HEK293 (cell line): ENCODE data around the gene CALB2.

Source experiments
- CTCF ChIA-PET: fragments of 350-600 bp; formaldehyde crosslinking; extraction: SDS; loops from one replicate; lab custom pipeline; 2021; ENCODE audit warnings: antibody characterized with exemption; lab: Yijun Ruan, JAX
- POLR2A ChIA-PET: fragments of 300-600 bp; formaldehyde crosslinking; extraction: SDS; loops from one replicate; lab custom pipeline; 2020; ENCODE audit warnings: antibody characterized with exemption, inconsistent platforms; lab: Yijun Ruan, JAX
- H3K27ac ChIP-seq: fragments of 200-500 bp; sonication (Bioruptor generic); 2 replicates; pipeline ENCODE4 v1.5.1; 2014; ENCODE audit warnings: low read depth, low read length, control low read depth, inconsistent platforms; ENCODE audit errors: extremely low read depth
- H3K36me3 ChIP-seq, 2 experiments: fragments of 200-500 bp in 1 of 2; sonication (Bioruptor generic) in 1 of 2; 1 replicate in 1 of 2; 2 replicates in 1 of 2; pipeline ENCODE4 v1.5.1; 2014 to 2017; ENCODE audit warnings: inconsistent platforms in 2 of 2, low read length in 2 of 2; ENCODE audit not compliant: control insufficient read depth in 2 of 2, insufficient read depth in 1 of 2
- H3K4me1 ChIP-seq: fragments of 200-500 bp; sonication (Bioruptor generic); 2 replicates; pipeline ENCODE4 v1.5.1; 2014; ENCODE audit warnings: mild to moderate bottlenecking, low read length, inconsistent platforms; ENCODE audit not compliant: control insufficient read depth, insufficient read depth
- H3K4me3 ChIP-seq: 2 replicates; pipeline ENCODE4 v1.5.1; 2011; ENCODE audit warnings: low read depth, mild to moderate bottlenecking, control low read depth, low read length, moderate library complexity
- H3K9me3 ChIP-seq: fragments of 200-500 bp; sonication (Bioruptor generic); 2 replicates; pipeline ENCODE4 v1.5.1; 2014; ENCODE audit warnings: low read depth, low read length, inconsistent platforms; ENCODE audit not compliant: control insufficient read depth, insufficient read depth
- KLF8 ChIP-seq: fragments of 450-650 bp; formaldehyde crosslinking; IDR thresholded peaks from 2 replicates; pipeline ENCODE4 v1.5.1; 2016; ENCODE audit warnings: missing biosample characterization, missing genetic modification characterization
- PATZ1 ChIP-seq: fragments of 450-650 bp; formaldehyde crosslinking; IDR thresholded peaks from 2 replicates; pipeline ENCODE4 v1.5.1; 2016; ENCODE audit warnings: missing biosample characterization, missing genetic modification characterization
- PRDM1 ChIP-seq: fragments of 450-650 bp; formaldehyde crosslinking; IDR thresholded peaks from 2 replicates; pipeline ENCODE4; 2016; ENCODE audit warnings: missing biosample characterization, missing genetic modification characterization
- PRDM4 ChIP-seq: fragments of 450-650 bp; formaldehyde crosslinking; IDR thresholded peaks from 2 replicates; pipeline ENCODE4 v1.5.1; 2017; ENCODE audit warnings: missing biosample characterization, missing genetic modification characterization
- PRDM6 ChIP-seq: fragments of 450-650 bp; formaldehyde crosslinking; IDR thresholded peaks from 2 replicates; pipeline ENCODE4 v1.5.1; 2017; ENCODE audit warnings: missing biosample characterization, missing genetic modification characterization
- SP2 ChIP-seq: fragments of 450-650 bp; formaldehyde crosslinking; IDR thresholded peaks from 2 replicates; pipeline ENCODE4 v1.5.1; 2016; ENCODE audit warnings: missing biosample characterization, missing genetic modification characterization
- WT1 ChIP-seq: fragments of 450-650 bp; formaldehyde crosslinking; IDR thresholded peaks from 2 replicates; pipeline ENCODE4 v1.5.1; 2016; ENCODE audit warnings: missing biosample characterization, missing genetic modification characterization
- ZBTB17 ChIP-seq: fragments of 450-650 bp; formaldehyde crosslinking; IDR thresholded peaks from 2 replicates; pipeline ENCODE4 v1.5.1; 2016; ENCODE audit warnings: missing biosample characterization, missing genetic modification characterization
- ZBTB8A ChIP-seq: fragments of 450-650 bp; formaldehyde crosslinking; IDR thresholded peaks from 2 replicates; pipeline ENCODE4 v1.5.1; 2016; ENCODE audit warnings: missing biosample characterization, missing genetic modification characterization
- ZFP37 ChIP-seq: fragments of 450-650 bp; formaldehyde crosslinking; IDR thresholded peaks from 2 replicates; pipeline ENCODE4 v1.5.1; 2016; ENCODE audit warnings: missing biosample characterization, missing genetic modification characterization
- ZNF169 ChIP-seq: fragments of 450-650 bp; formaldehyde crosslinking; IDR thresholded peaks from 2 replicates; pipeline ENCODE4 v1.5.1; 2016; ENCODE audit warnings: missing biosample characterization, missing genetic modification characterization
- ZNF366 ChIP-seq: fragments of 450-650 bp; formaldehyde crosslinking; conservative IDR thresholded peaks from 2 replicates; pipeline ENCODE4 v1.5.1; 2016; ENCODE audit warnings: missing biosample characterization, missing genetic modification characterization
- ZNF391 ChIP-seq: fragments of 450-650 bp; formaldehyde crosslinking; IDR thresholded peaks from 2 replicates; pipeline ENCODE4 v1.5.1; 2016; ENCODE audit warnings: low read depth, missing biosample characterization, missing genetic modification characterization, borderline replicate concordance
- ZNF394 ChIP-seq: fragments of 450-650 bp; formaldehyde crosslinking; IDR thresholded peaks from 2 replicates; pipeline ENCODE4 v1.5.1; 2016; ENCODE audit warnings: missing biosample characterization, missing genetic modification characterization, mild to moderate bottlenecking, moderate library complexity, borderline replicate concordance
- ZNF398 ChIP-seq: fragments of 450-650 bp; formaldehyde crosslinking; IDR thresholded peaks from 2 replicates; pipeline ENCODE4 v1.5.1; 2017; ENCODE audit warnings: missing biosample characterization, missing genetic modification characterization
- ZNF548 ChIP-seq: fragments of 450-650 bp; formaldehyde crosslinking; IDR thresholded peaks from 2 replicates; pipeline ENCODE4 v1.5.1; 2016; ENCODE audit warnings: missing biosample characterization, missing genetic modification characterization
- ZNF571 ChIP-seq: fragments of 450-650 bp; formaldehyde crosslinking; IDR thresholded peaks from 2 replicates; pipeline ENCODE4 v1.5.0; 2017; ENCODE audit warnings: missing biosample characterization, missing genetic modification characterization
- ZNF629 ChIP-seq: fragments of 450-650 bp; formaldehyde crosslinking; IDR thresholded peaks from 2 replicates; pipeline ENCODE4 v1.5.1; 2017; ENCODE audit warnings: missing biosample characterization, missing genetic modification characterization
- ZNF76 ChIP-seq: fragments of 450-650 bp; formaldehyde crosslinking; IDR thresholded peaks from 2 replicates; pipeline ENCODE4; 2016; ENCODE audit warnings: low read depth, missing biosample characterization, missing genetic modification characterization, borderline replicate concordance
- TF ChIP-seq, protein P1 (sequence below): fragments of 450-650 bp; formaldehyde crosslinking; IDR thresholded peaks from 2 replicates; pipeline ENCODE4 v1.5.1; 2016; ENCODE audit warnings: missing biosample characterization, missing genetic modification characterization, borderline replicate concordance
- TF ChIP-seq, protein P2 (sequence below): fragments of 450-650 bp; formaldehyde crosslinking; IDR thresholded peaks from 2 replicates; pipeline ENCODE4 v1.5.1; 2017; ENCODE audit warnings: missing biosample characterization, mild to moderate bottlenecking, missing genetic modification characterization, moderate library complexity

CALB2 gene

DNA sequence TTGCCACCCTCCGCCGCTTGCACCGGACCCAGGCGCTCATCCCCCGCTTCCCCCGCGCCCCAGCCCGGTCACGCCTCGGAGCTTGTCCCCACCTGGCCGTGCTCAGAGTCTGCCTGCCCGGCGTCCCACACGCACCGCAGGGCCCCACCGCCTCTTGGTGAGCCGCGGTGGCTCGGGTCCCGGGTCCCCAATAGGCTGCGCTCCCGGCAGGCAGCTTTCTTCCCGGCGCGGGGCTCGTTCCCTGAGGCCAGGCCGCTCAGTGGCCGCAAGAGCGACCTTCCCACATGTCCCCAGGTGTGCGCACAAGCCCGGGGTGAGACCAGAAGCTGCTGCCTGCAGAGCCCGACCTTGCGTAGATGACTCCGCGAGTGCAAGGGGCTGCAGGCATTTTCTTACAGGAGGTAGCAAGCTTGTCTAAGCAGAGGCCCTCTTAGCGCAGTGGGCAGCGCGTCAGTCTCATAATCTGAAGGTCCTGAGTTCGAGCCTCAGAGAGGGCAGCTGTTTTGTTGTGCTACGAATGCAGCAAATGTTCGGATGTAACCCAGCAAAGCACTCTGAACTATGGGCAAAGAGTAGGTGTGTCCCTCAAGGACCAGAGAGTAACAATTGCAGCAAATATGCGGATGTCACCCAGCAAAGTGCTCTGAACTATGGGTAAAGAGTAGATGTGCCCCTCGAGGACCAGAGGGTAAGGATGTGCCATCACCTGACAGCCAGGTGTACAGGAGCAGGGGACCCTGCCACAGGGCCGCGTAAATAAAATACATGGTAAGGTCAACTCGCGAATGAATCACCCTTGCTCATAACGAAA is 67.8 kb downstream of the CALB2 start (continued):
- TF ChIP-seq ZFP37 (tag by site-specific recombination), result no peak

DNA sequence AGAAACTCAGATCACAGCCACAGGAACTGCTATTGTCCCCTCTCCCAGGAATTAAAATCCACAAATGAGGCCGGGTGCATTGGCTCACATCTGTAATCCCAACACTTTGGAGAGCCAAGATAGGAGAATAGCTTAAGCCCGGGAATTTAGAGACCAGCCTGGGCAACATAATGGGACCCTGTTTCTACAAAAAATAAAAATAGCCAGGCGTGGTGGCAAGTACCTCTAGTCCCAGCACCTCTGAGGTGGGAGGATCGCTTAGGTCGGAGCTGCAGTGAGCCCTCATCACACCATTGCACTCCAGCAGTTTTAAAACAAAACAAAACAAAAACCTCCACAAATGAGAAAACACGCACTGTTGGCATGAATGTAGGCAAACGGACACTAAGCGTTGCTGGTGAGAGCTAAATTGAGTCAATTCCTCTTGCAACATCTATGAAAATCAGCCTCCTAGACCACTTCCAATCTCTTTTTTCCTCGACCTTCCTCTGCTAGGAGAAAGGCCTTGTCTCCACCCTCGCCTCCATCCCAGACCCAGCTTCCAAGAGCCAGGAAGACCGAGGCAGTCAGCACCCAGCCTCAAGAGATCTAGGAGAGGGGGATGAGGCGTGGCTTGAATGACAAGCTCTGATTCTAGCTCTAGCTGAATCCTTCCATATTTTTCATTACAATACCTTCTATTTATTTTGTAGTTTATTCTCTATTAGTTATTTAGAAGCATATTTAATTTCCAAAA is 68.5 kb downstream of the CALB2 start:
- no peaks in the 10 kb centered on the region for H3K4me1 ChIP-seq
- H3K4me3 ChIP-seq, result no peak overlapping the region
- H3K27ac ChIP-seq, result no peak overlapping the region
- ChIA-PET POLR2A (interaction anchor here (0.6 to 1.8 kb wide), 4 partner anchors 35 to 666 kb away, joined by 3 to 8 read pairs (median 6); partner anchors contain the start of genes DHX38, TXNL4B and ZNF23), CTCF (interaction anchor here (0.8 to 11.6 kb wide), 8 partner anchors 15 to 218 kb away, joined by 3 to 77 read pairs (median 4); no protein-coding TSS in a partner anchor)
- no peaks in the 10 kb centered on the region for H3K36me3 ChIP-seq
- no peaks in the 10 kb centered on the region for H3K9me3 ChIP-seq
- TF ChIP-seq ZBTB17 (tag by site-specific recombination), result peak; percentile 91
- TF ChIP-seq, protein P1, sequence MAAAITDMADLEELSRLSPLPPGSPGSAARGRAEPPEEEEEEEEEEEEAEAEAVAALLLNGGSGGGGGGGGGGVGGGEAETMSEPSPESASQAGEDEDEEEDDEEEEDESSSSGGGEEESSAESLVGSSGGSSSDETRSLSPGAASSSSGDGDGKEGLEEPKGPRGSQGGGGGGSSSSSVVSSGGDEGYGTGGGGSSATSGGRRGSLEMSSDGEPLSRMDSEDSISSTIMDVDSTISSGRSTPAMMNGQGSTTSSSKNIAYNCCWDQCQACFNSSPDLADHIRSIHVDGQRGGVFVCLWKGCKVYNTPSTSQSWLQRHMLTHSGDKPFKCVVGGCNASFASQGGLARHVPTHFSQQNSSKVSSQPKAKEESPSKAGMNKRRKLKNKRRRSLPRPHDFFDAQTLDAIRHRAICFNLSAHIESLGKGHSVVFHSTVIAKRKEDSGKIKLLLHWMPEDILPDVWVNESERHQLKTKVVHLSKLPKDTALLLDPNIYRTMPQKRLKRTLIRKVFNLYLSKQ (tag by site-specific recombination), result no peak
- TF ChIP-seq SP2, result peak; percentile 44
- TF ChIP-seq ZNF398 (tag by site-specific recombination), result peak; percentile 24
- TF ChIP-seq ZNF629 (tag by site-specific recombination), result 0 out of 2 replicates have a peak, but pooled peaks have one; percentile 48
- TF ChIP-seq, protein P2, sequence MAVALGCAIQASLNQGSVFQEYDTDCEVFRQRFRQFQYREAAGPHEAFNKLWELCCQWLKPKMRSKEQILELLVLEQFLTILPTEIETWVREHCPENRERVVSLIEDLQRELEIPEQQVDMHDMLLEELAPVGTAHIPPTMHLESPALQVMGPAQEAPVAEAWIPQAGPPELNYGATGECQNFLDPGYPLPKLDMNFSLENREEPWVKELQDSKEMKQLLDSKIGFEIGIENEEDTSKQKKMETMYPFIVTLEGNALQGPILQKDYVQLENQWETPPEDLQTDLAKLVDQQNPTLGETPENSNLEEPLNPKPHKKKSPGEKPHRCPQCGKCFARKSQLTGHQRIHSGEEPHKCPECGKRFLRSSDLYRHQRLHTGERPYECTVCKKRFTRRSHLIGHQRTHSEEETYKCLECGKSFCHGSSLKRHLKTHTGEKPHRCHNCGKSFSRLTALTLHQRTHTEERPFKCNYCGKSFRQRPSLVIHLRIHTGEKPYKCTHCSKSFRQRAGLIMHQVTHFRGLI (tag by site-specific recombination), result 0 out of 2 replicates have a peak, but pooled peaks have one; percentile 10
- peak; percentile 24; the same call in 1 of the 2 replicates for TF ChIP-seq ZBTB8A (tag by site-specific recombination)
- no peak for TF ChIP-seq ZNF76 (tag by site-specific recombination)
- peak; percentile 33 for TF ChIP-seq PRDM4 (tag by site-specific recombination)
- TF ChIP-seq PRDM6, result peak; percentile 62; the same call in 1 of the 2 replicates
- TF ChIP-seq PATZ1 (tag by site-specific recombination), result 0 out of 2 replicates have a peak, but pooled peaks have one; percentile 15
- TF ChIP-seq KLF8 (tag by site-specific recombination), result no peak
- peak; percentile 89 for TF ChIP-seq ZNF366 (tag by site-specific recombination)
- 0 out of 2 replicates have a peak, but pooled peaks have one; percentile 1 for TF ChIP-seq ZNF391 (tag by site-specific recombination)
- TF ChIP-seq ZNF548, result no peak
- TF ChIP-seq WT1 (tag by site-specific recombination), result 0 out of 2 replicates have a peak, but pooled peaks have one; percentile 14
- TF ChIP-seq ZNF571 (tag by site-specific recombination), result no peak
- peak; percentile 39; the same call in 1 of the 2 replicates for TF ChIP-seq PRDM1 (tag by site-specific recombination)
- 0 out of 2 replicates have a peak, but pooled peaks have one; percentile 61 for TF ChIP-seq ZNF394 (tag by site-specific recombination)
- 0 out of 2 replicates have a peak, but pooled peaks have one; percentile 25 for TF ChIP-seq ZNF169
